Cardiac atrium fibroblast (primary cell): Measurements from ENCODE around the gene MLH1. TPM values are rescaled to one million over a fixed set of nuclear protein-coding genes. Genes with fewer than 3 reads are reported as not detected.

Experiments
- total RNA-seq: library from RNA; depleted of rRNA; stranded (reverse); fragments of >200 nt; gene quantifications from 2 replicates; pipeline ENCODE4 v1.2.3, GENCODE V29; 2015

MLH1 gene
- total RNA-seq, result 22.0 and 31.6 TPM in 2 replicates

DNA sequence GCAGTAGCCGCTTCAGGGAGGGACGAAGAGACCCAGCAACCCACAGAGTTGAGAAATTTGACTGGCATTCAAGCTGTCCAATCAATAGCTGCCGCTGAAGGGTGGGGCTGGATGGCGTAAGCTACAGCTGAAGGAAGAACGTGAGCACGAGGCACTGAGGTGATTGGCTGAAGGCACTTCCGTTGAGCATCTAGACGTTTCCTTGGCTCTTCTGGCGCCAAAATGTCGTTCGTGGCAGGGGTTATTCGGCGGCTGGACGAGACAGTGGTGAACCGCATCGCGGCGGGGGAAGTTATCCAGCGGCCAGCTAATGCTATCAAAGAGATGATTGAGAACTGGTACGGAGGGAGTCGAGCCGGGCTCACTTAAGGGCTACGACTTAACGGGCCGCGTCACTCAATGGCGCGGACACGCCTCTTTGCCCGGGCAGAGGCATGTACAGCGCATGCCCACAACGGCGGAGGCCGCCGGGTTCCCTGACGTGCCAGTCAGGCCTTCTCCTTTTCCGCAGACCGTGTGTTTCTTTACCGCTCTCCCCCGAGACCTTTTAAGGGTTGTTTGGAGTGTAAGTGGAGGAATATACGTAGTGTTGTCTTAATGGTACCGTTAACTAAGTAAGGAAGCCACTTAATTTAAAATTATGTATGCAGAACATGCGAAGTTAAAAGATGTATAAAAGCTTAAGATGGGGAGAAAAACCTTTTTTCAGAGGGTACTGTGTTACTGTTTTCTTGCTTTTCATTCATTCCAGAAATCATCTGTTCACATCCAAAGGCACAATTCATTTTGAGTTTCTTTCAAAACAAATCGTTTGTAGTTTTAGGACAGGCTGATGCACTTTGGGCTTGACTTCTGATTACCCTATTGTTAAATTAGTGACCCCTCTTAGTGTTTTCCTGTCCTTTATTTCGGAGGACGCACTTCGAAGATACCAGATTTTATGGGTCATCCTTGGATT is at the start of gene MLH1:
Gene MLH1, plus strand, starts transcription at position 193 of the 958 bp plus-strand sequence. Its CDS starts 30 bp downstream, at position 223.

DNA sequence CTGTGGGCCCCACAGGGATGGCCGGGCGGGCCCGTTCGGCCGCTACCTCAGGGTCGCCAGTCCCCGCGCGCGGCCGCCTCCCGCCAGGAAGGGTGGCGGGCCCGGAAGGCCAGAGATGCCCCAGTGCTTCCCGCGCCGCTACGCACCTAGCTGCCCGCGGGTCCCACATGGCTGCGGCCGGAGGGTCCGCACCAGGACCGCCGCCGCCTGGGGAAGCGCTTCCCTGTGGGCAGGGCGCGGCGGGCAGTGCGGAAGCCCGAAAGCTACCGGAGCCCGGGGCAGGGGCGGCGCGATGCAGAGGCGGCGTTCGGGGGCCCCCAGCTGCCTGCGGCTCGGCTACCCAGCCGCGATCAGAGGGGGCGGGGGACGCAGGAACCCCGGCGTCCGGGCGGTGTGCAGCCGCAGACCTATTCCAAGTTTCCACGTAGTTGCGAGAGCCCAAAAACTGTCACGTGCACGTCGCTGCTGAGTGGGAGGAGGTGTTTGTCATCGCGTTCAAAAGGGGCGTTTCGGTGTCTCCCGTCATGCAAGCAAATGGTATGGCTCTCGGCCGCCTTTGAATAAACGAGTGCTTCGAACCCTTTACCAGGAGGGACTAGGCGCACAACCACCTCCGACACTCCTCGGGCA is 48.6 kb upstream of the MLH1 start, which contains the start of gene TRANK1:
Gene TRANK1, minus strand, starts transcription at position 414 of the 630 bp plus-strand sequence. Its CDS starts 245 bp downstream, at position 169.

DNA sequence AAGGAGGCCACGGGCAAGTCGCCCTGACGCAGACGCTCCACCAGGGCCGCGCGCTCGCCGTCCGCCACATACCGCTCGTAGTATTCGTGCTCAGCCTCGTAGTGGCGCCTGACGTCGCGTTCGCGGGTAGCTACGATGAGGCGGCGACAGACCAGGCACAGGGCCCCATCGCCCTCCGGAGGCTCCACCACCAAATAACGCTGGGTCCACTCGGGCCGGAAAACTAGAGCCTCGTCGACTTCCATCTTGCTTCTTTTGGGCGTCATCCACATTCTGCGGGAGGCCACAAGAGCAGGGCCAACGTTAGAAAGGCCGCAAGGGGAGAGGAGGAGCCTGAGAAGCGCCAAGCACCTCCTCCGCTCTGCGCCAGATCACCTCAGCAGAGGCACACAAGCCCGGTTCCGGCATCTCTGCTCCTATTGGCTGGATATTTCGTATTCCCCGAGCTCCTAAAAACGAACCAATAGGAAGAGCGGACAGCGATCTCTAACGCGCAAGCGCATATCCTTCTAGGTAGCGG is 452 bp upstream of the MLH1 start, which contains the start of gene EPM2AIP1:
Gene EPM2AIP1, minus strand, starts transcription at position 326 of the 520 bp plus-strand sequence. Its CDS starts 54 bp downstream, at position 272.

Other genes with a start within 250 kb of the MLH1 start
- not detected in 2 replicates for gene DCLK3, start 229.0 kb upstream of the MLH1 start, total RNA-seq
- 6.0 and 6.9 TPM in 2 replicates for gene TRANK1, start 48.5 kb upstream of the MLH1 start, total RNA-seq
- gene EPM2AIP1, start 387 bp upstream of the MLH1 start, total RNA-seq, result 5.5 and 8.3 TPM in 2 replicates
- gene LRRFIP2, start 181.1 kb downstream of the MLH1 start, total RNA-seq, result 29.1 and 33.5 TPM in 2 replicates
- 23.5 and 27.4 TPM in 2 replicates for gene GOLGA4, start 249.8 kb downstream of the MLH1 start, total RNA-seq